Stimulated activated CD4-positive, alpha-beta T cell treated with anti-CD3 and anti-CD28 coated beads, Interleukin-1b, Interleukin-23, amount 100 ng/mL, for 1 hour (primary cell): Measurements from ENCODE around the gene INPP5B.

Experiments
- DNase-seq, 2 donors: peaks; one replicate each; pipeline ENCODE4 v3.0.0-alpha.2; 2020; ENCODE audit warnings: low read depth in 2 of 2

Gene INPP5B

GRCh38 chr1:37840711-37841110 lies 106.1 kb downstream of the INPP5B start:
- DNase-seq, result no peak

- DNase-seq, result no peak
Observed at GRCh38 chr1:37839676-37840075, 107.2 kb downstream of the INPP5B start.

DNA sequence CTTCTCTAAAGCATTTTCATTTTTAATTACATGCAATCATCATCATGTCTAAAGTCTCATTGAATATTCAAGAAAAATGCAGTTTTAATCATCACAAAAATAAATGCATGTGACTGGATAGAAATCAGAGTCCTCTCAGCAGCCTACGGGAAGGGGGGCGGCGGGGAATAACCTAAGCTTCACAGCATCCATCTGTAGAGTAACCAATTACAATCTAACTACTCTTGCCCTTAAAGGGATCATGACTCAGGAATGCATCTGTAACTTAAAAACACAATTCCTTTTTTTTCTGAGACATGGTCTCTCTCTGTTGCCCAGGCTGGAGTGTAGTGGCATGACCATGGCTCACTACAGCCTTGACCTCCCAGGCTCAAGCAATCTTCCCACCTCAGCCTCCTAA lies 110.1 kb downstream of the INPP5B start:
- no peak for DNase-seq

GRCh38 chr1:37831809-37832208 lies 115.0 kb downstream of the INPP5B start:
- DNase-seq, result no peak

DNA sequence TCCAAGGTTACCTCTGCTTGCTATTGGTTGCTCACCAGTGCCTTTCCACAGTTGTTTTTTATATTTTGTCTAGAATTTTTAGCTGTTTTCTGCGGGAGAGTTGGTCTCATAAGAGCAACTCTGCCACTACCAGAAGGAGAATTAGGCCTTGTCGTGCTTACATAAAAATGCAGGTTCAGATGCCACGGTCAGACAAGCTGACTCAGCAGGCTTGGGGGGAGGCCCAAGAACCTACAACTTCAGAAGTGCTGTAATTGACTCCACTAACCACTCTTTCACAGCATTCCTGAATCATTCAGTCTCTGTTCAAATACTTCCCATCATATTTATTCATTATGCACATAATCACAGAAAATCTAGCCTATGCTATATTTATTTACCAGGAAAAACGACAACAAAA lies 115.7 kb downstream of the INPP5B start:
- DNase-seq, result no peak

GRCh38 chr1:37828410-37829074 lies 118.3 kb downstream of the INPP5B start:
- no peak for DNase-seq

- no peak for DNase-seq
Observed at GRCh38 chr1:37825506-37825905, 121.3 kb downstream of the INPP5B start.

DNA sequence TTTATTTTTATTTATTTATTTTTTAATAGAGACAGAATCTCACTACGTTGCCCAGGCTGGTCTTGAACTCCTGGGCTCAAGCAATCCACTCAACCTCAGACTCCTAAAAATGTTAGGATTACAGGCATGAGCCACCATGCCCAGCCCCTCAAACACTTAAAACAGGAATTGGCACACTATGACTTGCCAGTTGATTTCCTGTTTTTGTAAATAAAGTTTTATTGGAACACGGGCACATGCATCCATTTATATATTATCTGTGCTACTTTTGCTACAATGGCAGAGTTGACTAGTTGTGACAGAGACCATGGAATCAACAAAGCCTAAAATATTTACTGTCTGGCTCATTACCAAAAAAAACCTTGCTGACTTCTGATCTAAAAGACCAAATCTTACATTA lies 122.9 kb downstream of the INPP5B start:
- DNase-seq, result no peak

- no peak for DNase-seq
Observed at GRCh38 chr1:37822906-37823815, 123.7 kb downstream of the INPP5B start.

- DNase-seq, result no peak
Observed at GRCh38 chr1:37821481-37821880, 125.4 kb downstream of the INPP5B start.

GRCh38 chr1:37817481-37817880 lies 129.4 kb downstream of the INPP5B start:
- DNase-seq, result no peak

- no peak for DNase-seq
Observed at GRCh38 chr1:37814252-37814651, 132.6 kb downstream of the INPP5B start.

DNA sequence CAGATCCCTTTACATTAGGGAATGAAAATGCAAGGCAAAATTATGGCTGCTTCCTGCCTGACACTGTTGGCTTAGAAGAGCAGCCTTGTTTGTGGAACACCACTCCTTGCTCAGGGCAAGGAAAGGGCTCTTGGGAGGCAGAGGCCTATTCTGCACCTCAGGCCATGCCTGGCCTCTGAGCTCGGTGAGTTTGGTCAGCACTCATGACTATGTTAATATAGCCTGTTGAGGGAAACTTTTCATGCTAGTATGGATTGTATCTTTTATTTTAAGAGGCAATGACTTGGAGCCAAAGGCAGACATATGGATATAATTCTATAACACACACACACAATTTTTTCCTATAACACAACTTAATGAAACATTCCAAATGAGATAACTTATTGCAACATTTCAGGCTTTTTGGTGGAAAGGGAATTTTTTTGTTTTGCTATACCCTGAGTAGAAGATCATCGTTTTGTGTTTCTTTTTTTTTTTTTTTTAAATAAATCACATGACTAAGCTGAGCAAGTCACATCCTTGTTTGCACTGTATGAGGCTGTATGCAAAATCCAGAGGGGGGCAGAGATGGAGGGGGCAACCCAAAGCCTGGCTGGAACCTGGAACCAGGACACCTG lies 133.2 kb downstream of the INPP5B start:
- no peak for DNase-seq

DNA sequence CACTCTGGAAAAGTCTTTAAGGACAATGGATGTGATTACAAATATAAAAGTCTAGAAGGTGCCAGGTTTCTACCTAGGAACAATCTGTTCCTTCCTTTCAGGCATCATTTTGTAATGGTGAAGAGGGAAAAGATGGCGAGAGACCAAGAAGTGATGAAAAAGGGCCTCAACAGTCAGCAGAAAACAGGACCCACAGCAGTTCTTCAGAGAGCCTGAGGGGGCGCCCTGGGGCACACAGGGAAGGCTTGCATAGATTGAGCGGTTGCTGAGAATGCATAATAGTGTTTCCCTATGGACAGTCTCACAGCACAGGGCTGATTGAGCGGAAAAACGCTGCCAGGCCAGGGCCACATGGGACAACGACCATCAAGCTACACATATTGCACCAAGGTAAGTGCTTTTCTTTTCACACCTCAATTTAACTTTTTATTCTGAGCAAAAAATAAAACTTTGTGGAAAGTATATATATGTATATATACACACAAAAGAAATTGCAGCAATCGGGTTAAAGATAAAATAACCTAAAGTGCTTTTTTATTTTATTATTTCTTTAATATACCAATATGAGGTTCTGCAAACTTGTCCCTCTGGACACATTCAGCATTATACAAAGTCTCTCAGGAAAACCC lies 135.7 kb downstream of the INPP5B start:
- peak; percentile 28 to 29 for DNase-seq
